Measurements from ENCODE around the gene ACOX2.

The ACOX2 gene

GRCh38 chr3:58494107-58494506, 42.9 kb downstream of the ACOX2 start:
- peaks cover 33% of the 10 kb centered on the region for H4K20me1 ChIP-seq (ENCODE audit: insufficient read depth, low read length)
- no peak overlapping the region for H3K27ac ChIP-seq (ENCODE audit: low read length)
- H2AFZ ChIP-seq (ENCODE audit: low read depth, low read length): no peak overlapping the region
- peaks cover 62% of the 10 kb centered on the region for H3K79me2 ChIP-seq (ENCODE audit: insufficient read depth, low read length)
- 0 out of 4 replicates have a peak overlapping the region, but pooled peaks of 1 of the 2 experiments have one; percentile 76 for H3K4me3 ChIP-seq (ENCODE audit: low read depth in 1 of 2, low read length in 2 of 2)
- TF ChIP-seq EZH2 (IDR thresholded peaks at IDR 0.05; ENCODE audit: borderline replicate concordance, low read depth, low read length, severe bottlenecking) (no peak), CTCF (IDR thresholded peaks at IDR 0.05; ENCODE audit: borderline replicate concordance, extremely low read depth, low read length, poor library complexity, severe bottlenecking) (no peak)
- no peaks in the 10 kb centered on the region for H3K9me3 ChIP-seq (ENCODE audit: insufficient read depth, low read length, severe bottlenecking)
- H3K36me3 ChIP-seq (ENCODE audit: insufficient read depth, low read length): peaks cover under 1% of the 10 kb centered on the region; the same call in 1 of the 2 replicates
- H3K4me2 ChIP-seq (ENCODE audit: insufficient read depth, low read length): peak overlapping the region; percentile 91
- H3K4me1 ChIP-seq (ENCODE audit: insufficient read depth, low read length): peaks cover 43% of the 10 kb centered on the region
- no peak for DNase-seq
- no peak for ATAC-seq (ENCODE audit: insufficient read depth, low read depth)
- H3K9ac ChIP-seq (ENCODE audit: low read depth, low read length): peak overlapping the region; percentile 79; the same call in 1 of the 2 replicates
- peaks cover 9% of the 10 kb centered on the region for H3K27me3 ChIP-seq (ENCODE audit: insufficient read depth, low read length, poor library complexity)

GRCh38 chr3:58492494-58492905, 44.5 kb downstream of the ACOX2 start:
- Histone ChIP-seq H3K27me3 (ENCODE audit: insufficient read depth, low read length, poor library complexity) (peaks cover 24% of the 10 kb centered on the region), H3K36me3 (ENCODE audit: insufficient read depth, low read length) (no peaks in the 10 kb centered on the region; the same call in 1 of the 2 replicates), H3K9ac (ENCODE audit: low read depth, low read length) (peak overlapping the region; percentile 79), H3K9me3 (ENCODE audit: insufficient read depth, low read length, severe bottlenecking) (no peaks in the 10 kb centered on the region), H3K27ac (ENCODE audit: low read length) (peak overlapping the region; percentile 64; the same call in 1 of the 2 replicates), H4K20me1 (ENCODE audit: insufficient read depth, low read length) (peaks cover 30% of the 10 kb centered on the region), H3K4me2 (ENCODE audit: insufficient read depth, low read length) (peak overlapping the region; percentile 91), H3K79me2 (ENCODE audit: insufficient read depth, low read length) (peaks cover 49% of the 10 kb centered on the region), H3K4me3 (ENCODE audit: low read depth in 1 of 2, low read length in 2 of 2) (peak overlapping the region; percentile 65 to 76), H3K4me1 (ENCODE audit: insufficient read depth, low read length) (peaks cover 43% of the 10 kb centered on the region), H2AFZ (ENCODE audit: low read depth, low read length) (peak overlapping the region; percentile 85)
- peak; percentile 6 for TF ChIP-seq CTCF (IDR thresholded peaks at IDR 0.05; ENCODE audit: borderline replicate concordance, extremely low read depth, low read length, poor library complexity, severe bottlenecking)
- TF ChIP-seq EZH2 (IDR thresholded peaks at IDR 0.05; ENCODE audit: borderline replicate concordance, low read depth, low read length, severe bottlenecking): no peak
- ATAC-seq (ENCODE audit: insufficient read depth, low read depth) (peak; percentile 39; the same call in 2 of the 3 replicates), DNase-seq (peak; percentile 40)

- peak within 1 kb of the TSS; percentile 79 for H3K9ac ChIP-seq (ENCODE audit: low read depth, low read length)
Measured at GRCh38 chr3:58491506-58492402, 45.2 kb downstream of the ACOX2 start, which contains the start of gene KCTD6. Gene KCTD6, plus strand, starts transcription at chr3:58492096. Its CDS starts 6,660 bp downstream, at chr3:58498756.

More at GRCh38 chr3:58491506-58492402, 45.2 kb downstream of the ACOX2 start, which contains the start of gene KCTD6:
- Histone ChIP-seq H3K4me2 (ENCODE audit: insufficient read depth, low read length) (peak within 1 kb of the TSS; percentile 91), H3K4me3 (ENCODE audit: low read depth in 1 of 2, low read length in 2 of 2) (peak within 1 kb of the TSS; percentile 65 to 76), H3K36me3 (ENCODE audit: insufficient read depth, low read length) (no peaks in the 10 kb centered on the region; the same call in 1 of the 2 replicates), H3K9me3 (ENCODE audit: insufficient read depth, low read length, severe bottlenecking) (no peaks in the 10 kb centered on the region), H3K79me2 (ENCODE audit: insufficient read depth, low read length) (peaks cover 42% of the 10 kb centered on the region), H4K20me1 (ENCODE audit: insufficient read depth, low read length) (peaks cover 22% of the 10 kb centered on the region), H3K27ac (ENCODE audit: low read length) (peak within 1 kb of the TSS; percentile 64; the same call in 1 of the 2 replicates), H3K4me1 (ENCODE audit: insufficient read depth, low read length) (peaks cover 40% of the 10 kb centered on the region), H2AFZ (ENCODE audit: low read depth, low read length) (peak within 1 kb of the TSS; percentile 85), H3K27me3 (ENCODE audit: insufficient read depth, low read length, poor library complexity) (peaks cover 31% of the 10 kb centered on the region)
- peak; percentile 79 for TF ChIP-seq CTCF (IDR thresholded peaks at IDR 0.05; ENCODE audit: borderline replicate concordance, extremely low read depth, low read length, poor library complexity, severe bottlenecking)
- no peak for TF ChIP-seq EZH2 (IDR thresholded peaks at IDR 0.05; ENCODE audit: borderline replicate concordance, low read depth, low read length, severe bottlenecking)
- ATAC-seq (ENCODE audit: insufficient read depth, low read depth) (peak; percentile 90), DNase-seq (peak; percentile 88)

Data from DND-41 (cell line).